Coronary artery (tissue), 2 donors: ENCODE measurements around the gene PRM1.

Experiments
- DNase-seq: peaks from one replicate; pipeline ENCODE4 v3.0.0-alpha.2; 2017; ENCODE audit warnings: low spot score
- H3K27ac ChIP-seq, 2 donors: fragments of 200-600 bp; sonication (generic); one replicate each; pipeline ENCODE4 v1.5.1; 2016 to 2019
- H3K4me3 ChIP-seq: fragments of 200-600 bp; sonication (generic); 2 replicates; pipeline ENCODE4 v1.5.1; 2016; ENCODE audit warnings: mild to moderate bottlenecking, moderate library complexity
- CTCF ChIP-seq: fragments of 200-600 bp; sonication (generic); IDR thresholded peaks from one replicate; pipeline ENCODE4 v1.5.1; 2019; ENCODE audit warnings: antibody characterized with exemption

The PRM1 gene

GRCh38 chr16:11258553-11259492 is 22.3 kb downstream of the PRM1 start:
- no peak for DNase-seq
- H3K4me3 ChIP-seq = peak overlapping the region; percentile 40
- peak overlapping the region; percentile 44 to 48 for H3K27ac ChIP-seq
- TF ChIP-seq CTCF = no peak

GRCh38 chr16:11257131-11257938 is 23.8 kb downstream of the PRM1 start:
- peak overlapping the region; percentile 81 for H3K4me3 ChIP-seq
- peak; percentile 56 for TF ChIP-seq CTCF
- peak overlapping the region; percentile 97 to 98 for H3K27ac ChIP-seq
- no peak for DNase-seq

GRCh38 chr16:11256661-11257130 is 24.4 kb downstream of the PRM1 start:
- peak; percentile 84 for DNase-seq
- Histone ChIP-seq H3K27ac (peak overlapping the region; percentile 97 to 98), H3K4me3 (peak overlapping the region; percentile 81)
- TF ChIP-seq CTCF = no peak

- TF ChIP-seq CTCF = peak; percentile 99
- DNase-seq = peak; percentile 89
- peak within 1 kb of the TSS; percentile 97 to 98 for H3K27ac ChIP-seq
Measured at GRCh38 chr16:11255737-11256660, 25.1 kb downstream of the PRM1 start, which contains the start of gene SOCS1. Gene SOCS1 (minus strand): TSS chr16:11256204. CDS start chr16:11255478, 726 bp downstream.

GRCh38 chr16:11254913-11255736 is 26.0 kb downstream of the PRM1 start:
- TF ChIP-seq CTCF = no peak
- DNase-seq = no peak
- Histone ChIP-seq H3K27ac (peak overlapping the region; percentile 97 to 98), H3K4me3 (peak overlapping the region; percentile 81)

More at GRCh38 chr16:11255737-11256660, 25.1 kb downstream of the PRM1 start, which contains the start of gene SOCS1:
- peak within 1 kb of the TSS; percentile 81 for H3K4me3 ChIP-seq
